ENCODE data around the gene RSBN1.

- no peak for TF ChIP-seq CTCF (conservative IDR thresholded peaks at IDR 0.05 in 1 of 2, IDR thresholded peaks at IDR 0.05 in 1 of 2; ENCODE audit: low read depth in 1 of 2, low read length in 2 of 2)
- no peak for TF ChIP-seq EZH2 (IDR thresholded peaks at IDR 0.05; ENCODE audit: low read length, missing control alignments)
Measured at GRCh38 chr1:113769601-113769970, 42.7 kb downstream of the RSBN1 start.

All from fibroblast of lung (primary cell).